HG03159 (cell line): Measurements from ENCODE around the gene SHROOM3.

Experiments
- ATAC-seq: cut with Tn5 transposase; IDR thresholded peaks from one replicate; pipeline ENCODE4 v1.9.1; 2021; ENCODE audit warnings: mild to moderate bottlenecking, moderate library complexity; ENCODE audit not compliant: unreplicated experiment

The SHROOM3 gene

GRCh38 chr4:76489686-76490161 lies 54.7 kb downstream of the SHROOM3 start:
- no peak for ATAC-seq

DNA sequence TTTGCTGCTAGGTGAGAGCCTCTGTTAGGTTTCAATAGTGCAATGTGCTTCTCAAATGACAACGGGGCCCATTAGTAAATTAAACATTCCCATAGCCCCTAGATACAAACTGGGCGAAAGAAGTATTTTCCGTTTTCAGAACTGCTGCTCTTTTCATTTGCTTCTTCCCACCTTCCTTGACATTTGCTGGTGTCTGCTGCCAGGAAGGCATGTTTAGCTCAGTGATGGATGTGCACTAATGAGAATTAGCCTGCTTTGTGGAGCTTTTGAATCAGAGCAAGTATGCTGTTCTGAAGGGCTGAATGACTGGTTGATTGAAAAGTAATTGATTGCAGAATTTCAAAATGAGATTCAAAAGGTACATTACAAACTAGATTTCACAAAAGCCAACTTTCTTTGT lies 57.0 kb downstream of the SHROOM3 start:
- ATAC-seq = no peak

DNA sequence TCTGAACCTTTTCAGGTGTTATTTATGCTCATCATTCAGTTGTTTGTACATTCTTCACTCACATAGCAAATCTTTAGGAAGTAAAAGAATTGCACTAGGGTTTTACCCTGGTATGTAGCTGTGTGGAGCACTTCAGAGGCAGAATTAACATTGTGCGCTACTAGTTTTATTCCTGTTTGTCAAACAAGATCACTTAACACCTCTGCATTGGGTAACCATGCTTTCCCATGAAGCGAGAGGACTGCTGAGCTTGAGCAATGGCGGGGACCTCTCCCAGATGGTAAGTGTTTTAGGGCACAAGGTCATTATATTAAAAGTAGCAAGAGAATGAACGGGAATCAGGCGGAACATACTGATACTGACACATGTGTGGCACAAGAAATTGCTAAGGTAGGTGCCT lies 59.2 kb downstream of the SHROOM3 start:
- ATAC-seq = no peak

- ATAC-seq = no peak
Observed at GRCh38 chr4:76494871-76495590, 60.0 kb downstream of the SHROOM3 start.

DNA sequence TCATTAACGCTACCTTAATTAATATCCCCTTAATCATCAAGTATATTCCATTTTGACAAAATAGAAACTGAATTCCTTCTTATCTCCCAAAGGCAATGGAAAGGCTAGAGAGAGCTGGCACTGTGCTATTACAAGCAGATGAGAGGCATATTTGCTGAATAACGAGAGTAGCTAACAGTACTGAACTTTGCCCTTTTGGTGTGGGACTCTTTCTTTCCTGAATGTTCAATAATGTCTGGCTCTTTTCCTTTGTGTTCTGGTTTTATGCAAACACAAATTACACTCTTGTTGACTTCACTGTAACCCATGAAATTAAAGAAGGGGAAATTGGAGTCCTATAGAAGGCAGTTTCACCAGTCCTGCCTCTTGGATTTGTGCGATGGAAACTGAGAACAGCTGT lies 63.5 kb downstream of the SHROOM3 start:
- ATAC-seq = no peak

DNA sequence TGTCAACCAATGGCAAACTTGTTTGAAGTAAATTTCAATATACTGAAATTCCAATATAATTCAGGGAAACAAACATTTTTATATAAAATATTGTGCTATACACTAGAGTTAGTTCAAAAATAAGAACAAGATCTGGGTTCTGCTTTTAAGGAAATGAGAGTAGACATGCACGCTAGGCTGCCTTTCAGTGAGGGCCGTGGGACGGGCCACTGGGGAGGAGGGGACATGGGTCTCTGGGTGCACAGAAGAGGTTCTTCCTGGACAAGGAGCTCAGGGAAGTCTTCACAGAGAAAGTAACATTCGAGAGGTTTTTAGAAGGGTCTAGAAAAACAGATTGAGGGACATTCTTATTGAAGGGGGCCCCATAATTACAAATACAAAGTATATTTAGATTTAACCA lies 64.4 kb downstream of the SHROOM3 start:
- peak; percentile 89 for ATAC-seq

- no peak for ATAC-seq
Observed at GRCh38 chr4:76502886-76503285, 67.9 kb downstream of the SHROOM3 start.

DNA sequence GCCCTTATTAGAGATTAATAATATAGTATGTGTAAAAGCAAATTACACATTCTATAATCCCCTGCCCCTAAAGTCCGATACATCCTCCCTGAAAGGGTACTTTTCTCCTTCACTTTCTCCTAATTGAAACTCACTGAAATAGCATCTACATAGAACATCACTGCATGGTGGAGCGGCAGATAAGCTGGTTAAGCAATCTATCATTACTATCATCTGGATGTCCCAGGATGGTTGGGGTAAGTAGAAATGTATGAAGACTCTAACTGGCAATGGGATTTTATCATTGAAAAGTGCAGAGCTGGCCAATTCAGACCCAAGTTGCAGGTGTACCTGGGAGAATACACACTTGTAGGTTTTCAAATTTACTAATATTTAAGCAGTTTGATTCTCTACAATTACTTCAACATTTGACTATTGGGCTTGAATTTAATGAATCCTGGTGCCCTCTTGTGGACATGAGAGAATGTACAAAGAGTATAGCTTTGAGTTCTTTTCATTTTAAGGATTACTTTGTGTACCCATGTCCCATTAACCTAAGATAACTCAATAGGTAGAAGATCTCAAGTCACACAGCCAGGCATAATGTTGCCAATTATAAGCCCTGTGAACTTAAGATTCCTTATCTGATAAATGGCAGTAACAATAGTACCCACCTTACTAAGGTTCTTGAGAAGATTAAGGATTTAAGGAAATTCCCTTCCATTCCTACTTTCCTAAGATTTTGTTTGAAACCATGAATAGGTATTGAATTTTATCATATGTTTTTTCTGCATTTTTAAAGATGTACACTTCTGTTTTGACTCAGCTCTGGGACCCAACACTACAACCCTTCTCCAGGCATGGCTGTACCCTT lies 69.8 kb downstream of the SHROOM3 start:
- ATAC-seq = no peak

- no peak for ATAC-seq
Observed at GRCh38 chr4:76511947-76512346, 76.9 kb downstream of the SHROOM3 start.

DNA sequence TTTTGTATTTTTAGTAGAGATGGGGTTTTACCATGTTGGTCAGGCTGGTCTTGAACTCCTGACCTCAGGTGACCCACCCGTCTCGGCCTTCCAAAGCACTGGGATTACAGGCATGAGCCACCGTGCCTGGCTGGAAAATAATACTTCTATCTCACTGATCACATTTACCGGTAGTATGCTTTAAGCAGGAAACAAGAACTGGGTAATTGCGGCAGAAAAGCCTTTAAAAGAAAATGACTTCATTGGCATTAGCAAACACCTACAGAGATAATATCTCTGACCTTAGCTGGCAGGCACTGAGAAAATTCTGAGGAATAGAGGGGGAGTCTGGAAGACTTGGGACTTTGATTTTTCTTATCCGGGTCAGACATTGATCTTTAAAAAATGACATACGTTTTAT lies 78.5 kb downstream of the SHROOM3 start:
- ATAC-seq = no peak

DNA sequence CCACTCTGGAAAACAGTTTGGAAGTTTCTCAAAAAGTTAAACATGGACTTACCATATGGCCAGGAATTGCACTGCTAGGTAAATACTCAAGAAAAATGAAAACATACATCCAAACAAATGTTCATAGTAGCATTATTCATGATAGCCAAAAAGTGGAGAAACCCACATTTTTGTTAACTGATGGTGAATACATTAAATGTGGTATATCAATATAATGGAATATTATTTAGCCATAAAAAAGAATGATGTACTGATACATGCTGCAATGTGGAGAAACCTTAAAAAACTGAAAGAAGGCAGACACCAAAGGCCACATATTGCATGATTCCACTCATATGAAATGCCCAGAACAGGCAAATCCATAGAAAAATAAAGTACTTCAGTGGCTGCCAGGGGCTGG lies 79.1 kb downstream of the SHROOM3 start:
- no peak for ATAC-seq

DNA sequence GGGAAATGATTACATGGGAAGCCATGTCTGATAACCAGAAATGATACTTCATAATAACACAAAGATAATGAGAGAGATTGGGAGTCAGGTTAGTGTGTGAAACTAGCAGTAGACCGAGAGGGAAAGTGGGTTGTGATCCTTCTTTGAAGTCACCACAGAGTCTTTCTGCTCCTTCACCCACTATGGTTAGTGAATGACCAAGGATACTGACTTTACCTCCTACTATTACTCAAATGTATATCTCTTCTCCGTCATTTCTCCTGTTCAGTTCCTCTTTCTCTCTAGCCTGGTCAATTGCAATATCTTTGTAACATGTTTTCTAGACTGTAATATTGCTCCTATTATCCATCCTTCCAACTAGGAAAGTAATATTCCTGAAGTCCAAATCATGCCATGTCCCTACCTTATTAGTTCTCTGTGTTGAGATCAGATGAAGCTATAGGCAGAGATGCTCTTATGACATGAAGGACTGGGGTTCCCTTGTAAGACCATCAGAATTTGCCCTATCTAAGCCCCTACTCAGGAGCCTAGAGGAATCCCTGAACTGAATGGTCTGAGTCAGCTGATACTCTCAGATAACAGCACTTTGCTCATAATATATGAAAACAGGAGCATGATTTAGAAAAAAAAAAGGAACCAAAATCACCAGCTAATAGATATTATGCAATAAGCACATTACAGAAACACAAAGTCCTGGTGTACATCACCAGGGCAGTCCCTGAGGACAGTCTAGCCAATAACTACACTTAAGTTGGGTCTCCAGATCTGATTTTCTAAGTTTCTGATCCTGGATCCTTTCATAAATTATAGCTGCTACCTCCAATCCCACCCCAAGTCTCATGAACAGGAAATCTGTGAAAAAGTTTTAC lies 81.2 kb downstream of the SHROOM3 start:
- peak; percentile 85 for ATAC-seq

DNA sequence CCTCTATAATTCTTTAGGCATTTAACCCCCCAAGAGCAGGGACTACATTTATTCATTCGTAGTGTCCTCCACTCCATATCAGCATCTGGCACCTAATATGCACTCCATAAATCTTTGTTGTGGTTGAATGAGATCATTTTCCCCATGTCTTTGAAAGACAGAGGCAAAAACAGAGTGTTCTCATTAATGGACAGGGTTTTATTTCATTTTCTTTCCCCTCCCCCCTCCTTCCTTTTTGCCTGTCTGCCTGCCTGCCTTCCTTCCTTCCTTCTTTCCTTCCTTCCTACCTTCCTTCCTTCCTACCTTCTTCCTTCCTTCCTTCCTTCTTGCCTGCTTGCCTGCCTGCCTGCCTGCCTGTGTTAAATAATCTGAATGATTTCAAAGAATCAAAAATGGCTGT lies 83.2 kb downstream of the SHROOM3 start:
- no peak for ATAC-seq

GRCh38 chr4:76523593-76523992 lies 88.6 kb downstream of the SHROOM3 start:
- no peak for ATAC-seq

DNA sequence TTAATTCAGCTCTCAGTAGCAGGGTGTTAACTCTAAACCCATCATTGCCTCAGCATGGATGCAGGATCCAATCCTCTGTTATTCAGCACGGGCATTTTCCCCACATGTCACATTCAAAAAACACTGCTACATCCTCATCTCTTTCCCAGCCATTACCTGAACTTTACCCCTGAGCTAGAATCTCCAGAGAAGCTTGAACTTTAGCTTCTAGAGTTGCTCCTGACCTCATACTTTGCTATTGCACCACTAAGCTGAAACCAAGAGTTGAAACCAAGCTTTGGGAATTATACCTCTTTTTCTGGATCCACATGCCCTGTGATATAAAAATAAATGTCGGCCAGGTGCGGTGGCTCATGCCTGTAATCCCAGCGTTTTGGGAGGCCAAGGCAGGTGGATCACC lies 90.7 kb downstream of the SHROOM3 start:
- ATAC-seq = no peak

DNA sequence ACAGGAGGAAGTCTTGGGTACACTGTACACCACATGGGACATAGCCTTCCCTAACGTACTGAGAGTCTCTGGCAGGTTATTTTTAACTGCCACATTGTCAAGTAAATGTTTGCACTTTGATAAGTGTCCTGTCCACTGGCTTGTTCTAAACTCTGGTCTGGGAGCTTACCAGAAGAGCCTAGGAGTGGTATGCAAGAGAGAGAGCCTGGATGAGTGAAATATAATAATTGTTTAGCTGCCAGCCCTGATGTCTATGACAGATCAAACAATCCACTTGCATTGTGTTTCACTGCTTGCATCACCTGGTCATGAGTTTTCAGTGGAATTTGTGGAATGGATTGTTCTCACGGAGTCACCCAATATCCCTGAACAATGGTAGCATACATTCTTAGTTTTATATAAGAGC lies 91.6 kb downstream of the SHROOM3 start:
- no peak for ATAC-seq

DNA sequence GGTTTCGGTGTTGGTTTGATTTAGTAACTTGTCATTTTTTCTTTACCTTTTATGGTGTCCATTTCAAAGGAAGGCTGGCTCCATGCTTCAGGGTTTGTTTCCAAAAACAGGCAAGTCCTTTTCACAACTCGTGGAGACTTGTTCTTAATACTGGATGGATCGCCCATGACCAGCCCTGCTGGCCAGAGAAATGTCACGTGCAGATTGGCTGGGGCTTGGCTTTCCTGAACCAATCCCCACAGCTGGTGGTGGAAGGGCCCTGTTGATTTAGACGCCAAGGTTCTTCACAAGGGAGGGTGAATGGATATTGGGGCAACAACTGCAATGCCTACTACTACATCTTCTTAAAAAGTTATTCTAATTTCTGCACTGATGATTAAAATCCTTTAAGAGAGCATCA lies 92.6 kb downstream of the SHROOM3 start:
- no peak for ATAC-seq

GRCh38 chr4:76531597-76531996 lies 96.6 kb downstream of the SHROOM3 start:
- no peak for ATAC-seq

DNA sequence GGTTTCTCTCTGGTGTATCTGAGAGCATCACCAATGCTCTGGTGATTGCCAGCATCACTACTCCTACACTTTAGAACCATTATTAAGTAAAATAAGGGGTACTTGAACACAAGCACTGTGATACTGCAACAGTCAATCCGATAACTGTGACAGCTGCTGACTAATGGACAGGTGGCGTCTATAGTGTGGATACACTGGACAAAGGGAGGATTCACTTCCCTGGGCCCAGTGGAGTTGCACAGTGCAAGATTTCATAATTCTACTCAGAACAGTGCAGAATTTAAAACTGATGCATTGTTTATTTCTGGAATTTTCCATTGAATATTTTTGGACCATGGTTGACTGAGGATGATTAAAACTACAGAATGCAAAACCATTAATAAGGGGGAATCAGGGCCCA lies 97.8 kb downstream of the SHROOM3 start:
- no peak for ATAC-seq

DNA sequence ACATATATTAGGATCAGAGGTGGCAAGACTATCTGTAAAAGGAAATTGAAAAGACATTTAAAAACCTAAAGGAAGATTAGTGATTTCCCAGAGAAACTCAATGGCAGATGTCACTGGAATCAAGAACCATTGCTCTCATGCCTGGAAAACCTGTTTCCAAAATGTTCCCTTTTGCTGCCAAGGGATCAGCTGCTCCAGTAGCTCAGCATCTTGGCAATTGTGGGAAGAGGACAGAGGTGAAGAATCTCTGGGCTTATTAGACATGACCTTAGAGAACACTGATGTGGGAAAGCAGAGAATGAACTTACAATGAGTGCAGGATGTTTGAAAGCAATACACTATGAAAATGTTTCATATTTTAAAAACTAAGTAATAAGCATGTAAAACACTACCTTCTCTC lies 98.3 kb downstream of the SHROOM3 start:
- ATAC-seq = no peak
